Pancreas (tissue), 10 donors: ENCODE measurements around the gene ACSBG1. TPM values are rescaled to one million over a fixed set of nuclear protein-coding genes. Genes with fewer than 3 reads are reported as not detected.

Experiments used
- ATAC-seq, 4 donors: fragments of 200-7000 bp; cut with Tn5 transposase; one replicate each; pipeline versions ENCODE4 v1.8.0 to v1.9.1; 2020; ENCODE audit warnings: mild to moderate bottlenecking in 4 of 4, moderate library complexity in 4 of 4
- DNase-seq, 6 donors: peaks; one replicate each; pipeline ENCODE4 v3.0.0-alpha.2; 2020
- FAIRE-seq: peaks from 2 replicates; lab custom pipeline; 2012; peaks lifted over from hg19 to GRCh38; lab: Jason Lieb, UNC
- H3K27ac ChIP-seq, 4 donors: fragments of 200-600 bp; sonication (generic); 1 replicate in 3 of 4; 2 replicates in 1 of 4; pipeline versions ENCODE4 v1.5.0 to v1.8.0; 2020
- H3K27me3 ChIP-seq, 4 donors: fragments of 200-600 bp; one replicate each; pipeline ENCODE4 v1.8.0; 2021
- H3K36me3 ChIP-seq, 3 donors: fragments of 200-600 bp; sonication (generic) in 1 of 3; one replicate each; pipeline versions ENCODE4 v1.5.0 to v1.8.0; 2020 to 2021
- H3K4me1 ChIP-seq, 3 donors: fragments of 200-600 bp; one replicate each; pipeline ENCODE4 v1.8.0; 2021
- H3K4me3 ChIP-seq, 4 donors: fragments of 200-600 bp; sonication (generic) in 2 of 4; one replicate each; pipeline versions ENCODE4 v1.5.0 to v1.8.0; 2020 to 2021
- H3K9me3 ChIP-seq, 4 donors: fragments of 200-600 bp; one replicate each; pipeline ENCODE4 v1.8.0; 2021
- CTCF ChIP-seq, 4 donors: fragments of 200-600 bp; sonication (generic) in 3 of 4; IDR thresholded peaks; one replicate each; pipeline versions ENCODE4 v1.5.0 to v1.8.0; 2021; ENCODE audit warnings: antibody characterized with exemption in 4 of 4
- WGBS, 2 donors: extraction: QIAGEN DNeasy Blood & Tissue Kit; methylation state at CpG; one replicate each; pipeline ENCODE4 v1.1.7; 2013; 5-methylcytosine and 5-hydroxymethylcytosine counted together
- intact Hi-C, 3 donors: fragments of 100-400 bp; cut with DNase I; formaldehyde crosslinking; loops; one replicate each; pipeline versions ENCODE4 v1.11.1 to v1.14.2; 2022
- polyA plus RNA-seq, 2 donors: library from polyadenylated mRNA; stranded (reverse); fragments of 200-250 nt; gene quantifications; one replicate each; pipeline ENCODE4 v1.2.3, GENCODE V29; 2013
- total RNA-seq, 6 donors: library from RNA; stranded (reverse); fragmentation: NEBNext Ultra II Directional in 4 of 6; extraction: Animal tissue kit (Norgen Biotek cat#: 25700) in 4 of 6; gene quantifications; one replicate each; pipeline versions ENCODE4 v1.2.1 to v1.2.4, GENCODE V29; 2021 to 2023
- donor health status: healthy with polysubstance abuse.
- donor health status: DM: no; HTN: no; CAD: no; lungs with moderate emphysema.
- donor health status: DM: no; HTN: no; CAD: no.
- donor health status: control.
- donor health status: control.
- donor health status: Bipolar disorder and iron deficiency.
- donor health status: DM: yes; HTN: yes; CAD: no.
- donor health status: DM: no; HTN: no; CAD: no.
- donor health status: DM: no; HTN: no; CAD: no.
- donor health status: DM: yes; HTN: yes; CAD: no.

The ACSBG1 gene
- total and polyA plus RNA-seq, 8 donors, result 0.04 to 0.12 (median 0.04) TPM; not detected in 5

GRCh38 chr15:78182821-78183220 lies 51.5 kb downstream of the ACSBG1 start:
- DNase-seq (no peak), FAIRE-seq (no peak), ATAC-seq (no peak)
- Histone ChIP-seq H3K27me3 (no peaks in the 10 kb centered on the region), H3K27ac (no peak overlapping the region), H3K9me3 (no peaks in the 10 kb centered on the region), H3K4me1 (no peaks in the 10 kb centered on the region), H3K4me3 (no peak overlapping the region), H3K36me3 (no peaks in the 10 kb centered on the region)
- intact Hi-C loops, result no loop called here
- TF ChIP-seq CTCF (IDR thresholded peaks at IDR 0.05), result no peak
- 89 to 93% methylated on average over 4 of the region's 4 CpGs for WGBS, 2 donors

DNA sequence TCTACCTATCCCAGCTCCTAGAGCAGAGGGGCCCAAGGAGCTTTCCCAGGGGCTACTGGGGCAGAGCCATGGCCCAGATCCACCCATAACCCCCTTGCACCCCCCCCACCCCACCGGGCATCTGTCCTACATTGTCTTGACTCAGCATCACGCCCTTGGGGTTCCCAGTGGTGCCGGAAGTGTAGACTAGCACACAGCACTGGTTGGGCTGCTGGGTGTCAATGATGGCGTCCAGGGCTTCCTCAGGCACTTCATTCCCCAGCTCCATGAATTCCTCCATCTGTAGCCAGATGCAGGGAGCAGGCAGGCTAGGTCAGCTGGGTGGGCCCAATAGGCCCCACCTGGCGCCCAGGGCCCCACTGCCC lies 52.0 kb downstream of the ACSBG1 start:
- H3K9me3 ChIP-seq, result no peaks in the 10 kb centered on the region
- intact Hi-C loops, result no loop called here
- no peak overlapping the region for H3K27ac ChIP-seq
- no peaks in the 10 kb centered on the region for H3K27me3 ChIP-seq
- H3K4me1 ChIP-seq, result no peaks in the 10 kb centered on the region
- no peak for TF ChIP-seq CTCF (IDR thresholded peaks at IDR 0.05)
- H3K36me3 ChIP-seq, result no peaks in the 10 kb centered on the region
- WGBS, 2 donors, result 84 to 86% methylated on average over 5 of the region's 5 CpGs
- FAIRE-seq (no peak), ATAC-seq (no peak), DNase-seq (no peak)
- no peak overlapping the region for H3K4me3 ChIP-seq

GRCh38 chr15:78179906-78180305 lies 54.5 kb downstream of the ACSBG1 start:
- Histone ChIP-seq H3K27me3 (no peaks in the 10 kb centered on the region), H3K9me3 (no peaks in the 10 kb centered on the region), H3K4me1 (no peaks in the 10 kb centered on the region), H3K36me3 (no peaks in the 10 kb centered on the region), H3K4me3 (no peak overlapping the region), H3K27ac (no peak overlapping the region)
- 72 to 86% methylated on average over 5 of the region's 5 CpGs for WGBS, 2 donors
- DNase-seq (no peak), ATAC-seq (no peak), FAIRE-seq (no peak)
- no peak for TF ChIP-seq CTCF (IDR thresholded peaks at IDR 0.05)
- intact Hi-C loops, result loop anchor here in 1 of 3 donors (5.0 kb wide), 1 partner anchor 62 kb away; no protein-coding TSS in a partner anchor

DNA sequence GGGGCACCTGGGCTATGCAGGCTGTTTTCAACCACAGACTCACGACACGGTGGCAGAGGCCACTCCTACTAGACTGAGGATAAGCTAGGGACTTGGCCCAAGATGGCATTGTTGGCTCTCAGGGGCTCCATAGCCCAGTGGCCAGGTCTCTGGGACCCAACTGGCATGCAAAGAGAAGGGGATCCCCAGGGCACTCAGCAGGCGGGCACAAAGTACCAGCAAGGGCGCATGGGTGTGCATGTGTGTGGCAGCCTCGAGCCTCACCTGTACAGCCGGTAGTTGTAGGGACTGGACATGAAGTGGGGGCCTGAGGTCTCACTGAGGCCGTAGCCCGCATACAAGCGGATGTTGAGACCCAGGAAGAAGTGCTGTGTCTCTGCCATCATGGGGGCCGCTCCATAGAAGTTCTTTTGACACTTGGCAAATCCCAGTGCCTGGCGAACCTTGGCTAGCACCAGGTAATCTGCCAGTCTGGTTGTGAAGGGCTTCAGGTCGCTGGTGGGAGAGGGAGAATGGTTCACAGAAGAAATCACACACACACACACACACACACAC lies 55.0 kb downstream of the ACSBG1 start:
- ATAC-seq (no peak), DNase-seq (no peak), FAIRE-seq (no peak)
- Histone ChIP-seq H3K27ac (no peak overlapping the region), H3K36me3 (no peaks in the 10 kb centered on the region), H3K27me3 (no peaks in the 10 kb centered on the region), H3K4me3 (no peak overlapping the region), H3K4me1 (no peaks in the 10 kb centered on the region), H3K9me3 (no peaks in the 10 kb centered on the region)
- intact Hi-C loops, result loop anchor here in 1 of 3 donors (5.0 kb wide), 1 partner anchor 63 kb away; no protein-coding TSS in a partner anchor
- no peak for TF ChIP-seq CTCF (IDR thresholded peaks at IDR 0.05)
- 80 to 83% methylated on average over 12 of the region's 12 CpGs for WGBS, 2 donors

GRCh38 chr15:78178064-78178463 lies 56.3 kb downstream of the ACSBG1 start:
- FAIRE-seq (no peak), ATAC-seq (no peak), DNase-seq (no peak)
- WGBS, 2 donors, result 72 to 80% methylated on average over 6 of the region's 6 CpGs
- H3K36me3 ChIP-seq, result no peaks in the 10 kb centered on the region
- no peak overlapping the region for H3K27ac ChIP-seq
- no peaks in the 10 kb centered on the region for H3K9me3 ChIP-seq
- no peaks in the 10 kb centered on the region for H3K4me1 ChIP-seq
- no peak overlapping the region for H3K4me3 ChIP-seq
- intact Hi-C loops, result loop anchor here in 1 of 3 donors (5.0 kb wide), 1 partner anchor 64 kb away; no protein-coding TSS in a partner anchor
- H3K27me3 ChIP-seq, result no peaks in the 10 kb centered on the region
- no peak for TF ChIP-seq CTCF (IDR thresholded peaks at IDR 0.05)
